ENCODE measurements around the gene EYS.

EYS gene

DNA sequence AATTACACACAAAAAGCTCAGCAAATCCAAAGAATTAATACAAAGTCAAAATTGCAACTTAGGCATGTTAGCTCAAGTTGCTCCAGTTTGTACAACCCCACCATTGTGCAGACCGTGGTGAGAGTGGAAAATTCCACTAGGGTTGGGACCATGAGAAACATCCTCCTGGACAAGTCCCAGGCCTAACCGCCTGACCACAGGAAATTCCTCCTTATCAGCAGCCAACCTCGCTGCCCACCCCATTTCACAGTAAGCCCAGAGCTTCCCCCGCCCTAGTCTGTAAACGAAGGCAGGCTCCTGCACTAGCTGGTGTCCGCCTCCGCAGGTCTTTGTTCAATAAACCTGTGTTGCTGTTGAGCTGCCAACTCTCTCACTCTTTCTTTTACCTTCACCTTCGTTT is 1023.3 kb downstream of the EYS start:
- no peak overlapping the region for H3K4me3 ChIP-seq (ENCODE audit: low read depth, low read length)
- TF ChIP-seq CTCF (IDR thresholded peaks at IDR 0.05; ENCODE audit: low read depth, low read length) = no peak

DNA sequence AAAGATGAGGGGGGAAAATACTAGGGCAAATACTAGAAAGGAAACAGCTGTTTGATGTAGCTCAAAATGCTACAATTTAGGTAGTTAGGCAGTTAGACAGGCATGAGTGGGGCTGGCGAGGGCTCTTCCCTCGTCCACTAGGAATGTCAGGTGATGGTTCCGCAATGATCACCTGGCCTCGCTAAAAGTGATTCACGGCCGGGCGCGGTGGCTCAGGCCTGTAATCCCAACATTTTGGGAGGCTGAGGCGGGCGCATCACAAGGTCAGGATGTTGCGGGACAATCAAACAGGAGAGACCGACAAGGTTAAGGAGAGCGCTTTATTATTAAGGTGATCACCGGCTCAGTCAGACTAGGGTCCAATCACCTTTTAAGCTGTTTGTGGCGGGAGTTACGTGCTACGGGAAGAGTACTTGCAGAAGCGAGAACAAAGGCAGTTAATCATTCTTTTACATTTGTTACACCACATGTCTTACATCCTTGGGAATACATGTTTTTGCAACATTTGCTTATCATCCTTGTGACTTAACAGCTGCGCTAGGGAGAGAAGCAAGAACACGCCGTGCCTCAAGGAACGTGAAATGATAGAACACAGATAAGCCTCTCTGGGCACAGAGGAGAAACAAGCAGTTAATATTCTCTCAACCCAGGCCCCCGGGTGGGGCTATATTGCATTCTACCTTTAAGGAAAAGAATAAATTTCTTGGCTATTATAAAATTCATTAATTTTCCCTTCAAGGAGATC is 1025.4 kb downstream of the EYS start:
- no peak for TF ChIP-seq CTCF (IDR thresholded peaks at IDR 0.05; ENCODE audit: low read depth, low read length)
- H3K4me3 ChIP-seq (ENCODE audit: low read depth, low read length) = no peak overlapping the region

GRCh38 chr6:64680446-64680845 is 1026.6 kb downstream of the EYS start:
- TF ChIP-seq CTCF (IDR thresholded peaks at IDR 0.05; ENCODE audit: low read depth, low read length) = no peak
- H3K4me3 ChIP-seq (ENCODE audit: low read depth, low read length) = no peak overlapping the region

GRCh38 chr6:64679416-64679815 is 1027.6 kb downstream of the EYS start:
- no peak overlapping the region for H3K4me3 ChIP-seq (ENCODE audit: low read depth, low read length)
- TF ChIP-seq CTCF (IDR thresholded peaks at IDR 0.05; ENCODE audit: low read depth, low read length) = no peak

- no peak for TF ChIP-seq CTCF (IDR thresholded peaks at IDR 0.05; ENCODE audit: low read depth, low read length)
These were observed 1034.4 kb downstream of the EYS start for GRCh38 chr6:64672651-64673050.

DNA sequence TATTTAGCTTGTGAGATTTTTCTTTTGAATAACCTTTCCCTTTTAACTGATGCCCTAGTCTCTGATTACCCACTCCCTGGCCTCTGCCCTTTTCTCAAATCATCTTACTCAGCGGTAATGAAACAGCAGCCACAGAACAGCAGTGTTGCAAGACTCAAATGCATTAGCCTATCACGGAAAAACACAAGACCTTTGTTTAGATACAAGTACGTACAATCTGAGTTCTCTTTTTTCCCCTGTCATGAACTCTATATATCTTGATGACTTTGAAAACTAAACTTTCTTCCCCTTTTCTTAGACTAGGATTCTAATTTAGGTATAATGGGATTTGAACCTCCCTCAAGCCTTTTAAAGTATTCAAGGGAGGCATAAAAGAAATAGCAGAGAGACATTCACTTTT is 1034.9 kb downstream of the EYS start:
- no peak overlapping the region for H3K4me3 ChIP-seq (ENCODE audit: low read depth, low read length)
- no peak for TF ChIP-seq CTCF (IDR thresholded peaks at IDR 0.05; ENCODE audit: low read depth, low read length)

More at GRCh38 chr6:64672651-64673050, 1034.4 kb downstream of the EYS start:
- H3K4me3 ChIP-seq (ENCODE audit: low read depth, low read length) = no peak overlapping the region

DNA sequence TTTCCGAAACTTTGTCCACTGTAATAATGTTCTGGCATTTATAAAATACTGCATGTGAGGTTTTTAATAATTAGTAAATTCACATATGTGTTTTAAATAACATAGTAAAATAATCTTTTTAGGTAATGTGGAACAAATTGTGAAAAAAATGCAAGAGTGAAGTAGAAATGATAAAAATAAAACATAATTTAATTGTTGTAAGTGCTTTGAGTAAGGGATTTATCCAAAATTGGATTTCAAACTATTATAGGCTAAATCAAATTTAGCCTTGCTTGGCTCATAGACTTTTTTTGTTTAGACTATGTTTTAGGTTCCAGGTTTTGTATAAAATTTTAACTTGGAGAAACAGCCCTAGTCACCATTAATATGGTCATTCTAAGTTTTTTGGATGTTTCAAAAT is 1041.9 kb downstream of the EYS start:
- TF ChIP-seq CTCF (IDR thresholded peaks at IDR 0.05; ENCODE audit: low read depth, low read length) = no peak
- H3K4me3 ChIP-seq (ENCODE audit: low read depth, low read length) = no peak overlapping the region
